H9 (cell line): ENCODE data around the gene FBXO27. TPM values are rescaled to one million over a fixed set of nuclear protein-coding genes. Genes with fewer than 3 reads are reported as not detected.

Experiments used
- DNase-seq: peaks from one replicate; pipeline ENCODE4 v3.0.0-alpha.2; 2017
- H2AFZ ChIP-seq: one replicate; pipeline ENCODE4 v1.6.1; 2013; ENCODE audit warnings: mild to moderate bottlenecking, low read length, control low read depth, moderate library complexity
- H2AK5ac ChIP-seq: 2 replicates; pipeline ENCODE4 v1.6.1; 2013; ENCODE audit warnings: low read length, control low read depth, mixed read lengths; ENCODE audit not compliant: insufficient read length
- H2BK120ac ChIP-seq: one replicate; pipeline ENCODE4 v1.6.1; 2013; ENCODE audit warnings: low read depth, mild to moderate bottlenecking, low read length, control low read depth, inconsistent platforms; ENCODE audit not compliant: poor library complexity, severe bottlenecking
- H2BK12ac ChIP-seq: 2 replicates; pipeline ENCODE4 v1.6.1; 2013; ENCODE audit warnings: low read length, control low read depth, mixed read lengths, low read depth; ENCODE audit not compliant: insufficient read length
- H2BK15ac ChIP-seq: 2 replicates; pipeline ENCODE4 v1.6.1; 2013; ENCODE audit warnings: low read depth, low read length, control low read depth
- H2BK20ac ChIP-seq: one replicate; pipeline ENCODE4 v1.6.1; 2013; ENCODE audit warnings: low read depth, mild to moderate bottlenecking, low read length, control low read depth, inconsistent platforms; ENCODE audit not compliant: poor library complexity, severe bottlenecking
- H2BK5ac ChIP-seq: 2 replicates; pipeline ENCODE4 v1.6.1; 2013; ENCODE audit warnings: low read length, control low read depth, mixed read lengths; ENCODE audit not compliant: insufficient read length
- H3K14ac ChIP-seq: 2 replicates; pipeline ENCODE4 v1.6.1; 2013; ENCODE audit warnings: low read length, control low read depth; ENCODE audit not compliant: insufficient read depth
- H3K18ac ChIP-seq: 2 replicates; pipeline ENCODE4 v1.6.1; 2013; ENCODE audit warnings: low read depth, mild to moderate bottlenecking, mixed read lengths, low read length, control low read depth; ENCODE audit not compliant: insufficient read length
- H3K23ac ChIP-seq: 2 replicates; pipeline ENCODE4 v1.6.1; 2013; ENCODE audit warnings: low read length, control low read depth, mixed read lengths, low read depth; ENCODE audit not compliant: insufficient read length
- H3K23me2 ChIP-seq: 2 replicates; pipeline ENCODE4 v1.6.1; 2013; ENCODE audit warnings: low read depth, mild to moderate bottlenecking, mixed read lengths, low read length, control low read depth; ENCODE audit not compliant: insufficient read length, poor library complexity, severe bottlenecking
- H3K27ac ChIP-seq: 2 replicates; pipeline ENCODE4 v1.5.1; 2013; ENCODE audit warnings: low read length, control low read depth, mixed read lengths, low read depth; ENCODE audit not compliant: insufficient read length
- H3K27me3 ChIP-seq: 2 replicates; pipeline ENCODE4 v1.6.1; 2013; ENCODE audit warnings: low read length, control low read depth, inconsistent platforms; ENCODE audit not compliant: insufficient read depth
- H3K4ac ChIP-seq: 2 replicates; pipeline ENCODE4 v1.6.1; 2013; ENCODE audit warnings: low read depth, mild to moderate bottlenecking, control low read depth, inconsistent platforms, low read length, moderate library complexity
- H3K4me1 ChIP-seq: 2 replicates; pipeline ENCODE4 v1.6.1; 2013; ENCODE audit warnings: low read length, control low read depth, inconsistent platforms; ENCODE audit not compliant: insufficient read depth
- H3K4me2 ChIP-seq: 2 replicates; pipeline ENCODE4 v1.6.1; 2013; ENCODE audit warnings: low read length, control low read depth, mixed read lengths; ENCODE audit not compliant: insufficient read length, insufficient read depth
- H3K56ac ChIP-seq: 2 replicates; pipeline ENCODE4 v1.6.1; 2013; ENCODE audit warnings: low read depth, mild to moderate bottlenecking, mixed read lengths, low read length, control low read depth; ENCODE audit not compliant: insufficient read length
- H3K79me1 ChIP-seq: 2 replicates; pipeline ENCODE4 v1.6.1; 2013; ENCODE audit warnings: low read depth, mild to moderate bottlenecking, moderate library complexity, low read length, control low read depth, inconsistent platforms; ENCODE audit not compliant: insufficient read depth, poor library complexity, severe bottlenecking
- H3K79me2 ChIP-seq: 2 replicates; pipeline ENCODE4 v1.6.1; 2013; ENCODE audit warnings: low read length, control low read depth, inconsistent platforms; ENCODE audit not compliant: insufficient read depth
- H3K9ac ChIP-seq: 2 replicates; pipeline ENCODE4 v1.6.1; 2013; ENCODE audit warnings: low read length, control low read depth, mixed read lengths; ENCODE audit not compliant: insufficient read length; ENCODE audit errors: extremely low read depth
- H3K9me3 ChIP-seq: one replicate; pipeline ENCODE4 v1.6.1; 2013; ENCODE audit warnings: low read depth, low read length, inconsistent platforms; ENCODE audit not compliant: control insufficient read depth
- H3T11ph ChIP-seq: one replicate; pipeline ENCODE4 v1.6.1; 2013; ENCODE audit warnings: mild to moderate bottlenecking, low read length, control low read depth, inconsistent platforms
- H4K20me1 ChIP-seq: one replicate; pipeline ENCODE4 v1.6.1; 2013; ENCODE audit not compliant: control insufficient read depth, insufficient read length, insufficient read depth
- H4K5ac ChIP-seq: 2 replicates; pipeline ENCODE4 v1.6.1; 2013; ENCODE audit warnings: low read depth, mild to moderate bottlenecking, mixed read lengths, low read length, control low read depth; ENCODE audit not compliant: insufficient read length
- H4K8ac ChIP-seq: replicated peaks from 2 replicates; pipeline ENCODE4 v1.6.1; 2013; ENCODE audit warnings: low read length, control low read depth, mixed read lengths, low read depth; ENCODE audit not compliant: insufficient read length
- H4K91ac ChIP-seq: 2 replicates; pipeline ENCODE4 v1.6.1; 2013; ENCODE audit warnings: low read depth, mild to moderate bottlenecking, moderate library complexity, mixed read lengths, low read length, control low read depth; ENCODE audit not compliant: insufficient read length
- H3K27ac Mint-ChIP-seq, 3 experiments: 2 replicates in 2 of 3; 3 replicates in 1 of 3; pipeline ENCODE4 v1.8.0; 2020 to 2021; ENCODE audit warnings: mixed read lengths in 3 of 3, mild to moderate bottlenecking in 1 of 3, moderate library complexity in 1 of 3
- H3K27me3 Mint-ChIP-seq: 2 replicates; pipeline ENCODE4 v1.8.0; 2021; ENCODE audit warnings: low read depth, mild to moderate bottlenecking, moderate library complexity, mixed read lengths
- H3K36me3 Mint-ChIP-seq, 3 experiments: 2 replicates in 2 of 3; 3 replicates in 1 of 3; pipeline ENCODE4 v1.8.0; 2020 to 2021; ENCODE audit warnings: low read depth in 3 of 3, mixed read lengths in 3 of 3; ENCODE audit not compliant: insufficient read depth in 1 of 3
- H3K4me1 Mint-ChIP-seq, 2 experiments: 2 replicates each; pipeline ENCODE4 v1.8.0; 2020; ENCODE audit warnings: mixed read lengths in 2 of 2
- H3K4me3 Mint-ChIP-seq, 2 experiments: 2 replicates in 1 of 2; 3 replicates in 1 of 2; pipeline ENCODE4 v1.8.0; 2020 to 2021; ENCODE audit warnings: mild to moderate bottlenecking in 2 of 2, mixed read lengths in 2 of 2, moderate library complexity in 1 of 2
- H3K9me3 Mint-ChIP-seq, 2 experiments: 2 replicates in 1 of 2; 3 replicates in 1 of 2; pipeline ENCODE4 v1.8.0; 2020; ENCODE audit warnings: mild to moderate bottlenecking in 2 of 2, mixed read lengths in 2 of 2, moderate library complexity in 1 of 2
- WGBS: extraction: QIAGEN DNeasy Blood & Tissue Kit; methylation state at CpG from one replicate; pipeline ENCODE4 v1.1.7; 2013; ENCODE audit warnings: missing lambda C conversion rate, low lambda C conversion rate, mixed read lengths; ENCODE audit not compliant: insufficient read length; ENCODE audit errors: extremely low coverage; 5-methylcytosine and 5-hydroxymethylcytosine counted together
- total RNA-seq: library from RNA; stranded (reverse); gene quantifications from 2 replicates; pipeline ENCODE4 v1.2.1, GENCODE V29; 2021
- TF ChIP-seq, protein P1 (sequence below): fragments of 200-600 bp; sonication (generic); conservative IDR thresholded peaks from 3 replicates; pipeline ENCODE4 v1.8.0; 2021; ENCODE audit warnings: antibody characterized with exemption, mild to moderate bottlenecking

The FBXO27 gene
- total RNA-seq, 1 experiment from 2014 or later, result 14.5 TPM

DNA sequence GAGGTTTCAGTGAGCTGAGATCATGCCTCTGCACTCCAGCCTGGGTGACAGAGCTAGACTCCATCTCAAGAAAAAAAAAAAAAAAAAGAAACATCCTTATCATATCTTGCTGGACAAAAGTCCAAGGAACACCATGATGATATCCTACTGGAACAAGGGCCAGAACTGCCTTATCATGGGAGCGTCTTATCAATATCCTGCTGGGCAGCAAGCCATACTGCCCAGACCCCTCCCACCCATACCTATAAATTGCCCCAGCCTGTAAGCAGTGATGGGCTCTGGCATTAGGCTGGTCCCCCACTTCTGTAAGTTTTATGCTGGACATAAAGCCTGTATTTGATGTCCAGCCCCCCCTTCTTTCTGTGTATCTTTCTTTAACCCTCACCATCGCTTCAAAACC is 14.7 kb upstream of the FBXO27 start:
- H3K9ac ChIP-seq, result no peak overlapping the region
- no peak overlapping the region for H2BK120ac ChIP-seq
- H3T11ph ChIP-seq, result no peak overlapping the region
- no peak overlapping the region for H3K4me3 Mint-ChIP-seq
- no peak overlapping the region for H2BK15ac ChIP-seq
- no peak overlapping the region for H2AFZ ChIP-seq
- H3K4me2 ChIP-seq, result no peak overlapping the region
- peaks cover 6 to 13% (median 7%) of the 10 kb centered on the region in 3 experiments for H3K36me3 Mint-ChIP-seq
- no peak overlapping the region for H3K27ac Mint-ChIP-seq
- H3K79me1 ChIP-seq, result no peaks in the 10 kb centered on the region
- H3K79me2 ChIP-seq, result no peaks in the 10 kb centered on the region
- no peak overlapping the region for H3K18ac ChIP-seq
- no peak overlapping the region for H3K23ac ChIP-seq
- no peak overlapping the region for H3K27ac ChIP-seq
- no peaks in the 10 kb centered on the region for H3K23me2 ChIP-seq
- no peaks in the 10 kb centered on the region for H3K27me3 ChIP-seq
- DNase-seq, result no peak
- TF ChIP-seq, protein P1, sequence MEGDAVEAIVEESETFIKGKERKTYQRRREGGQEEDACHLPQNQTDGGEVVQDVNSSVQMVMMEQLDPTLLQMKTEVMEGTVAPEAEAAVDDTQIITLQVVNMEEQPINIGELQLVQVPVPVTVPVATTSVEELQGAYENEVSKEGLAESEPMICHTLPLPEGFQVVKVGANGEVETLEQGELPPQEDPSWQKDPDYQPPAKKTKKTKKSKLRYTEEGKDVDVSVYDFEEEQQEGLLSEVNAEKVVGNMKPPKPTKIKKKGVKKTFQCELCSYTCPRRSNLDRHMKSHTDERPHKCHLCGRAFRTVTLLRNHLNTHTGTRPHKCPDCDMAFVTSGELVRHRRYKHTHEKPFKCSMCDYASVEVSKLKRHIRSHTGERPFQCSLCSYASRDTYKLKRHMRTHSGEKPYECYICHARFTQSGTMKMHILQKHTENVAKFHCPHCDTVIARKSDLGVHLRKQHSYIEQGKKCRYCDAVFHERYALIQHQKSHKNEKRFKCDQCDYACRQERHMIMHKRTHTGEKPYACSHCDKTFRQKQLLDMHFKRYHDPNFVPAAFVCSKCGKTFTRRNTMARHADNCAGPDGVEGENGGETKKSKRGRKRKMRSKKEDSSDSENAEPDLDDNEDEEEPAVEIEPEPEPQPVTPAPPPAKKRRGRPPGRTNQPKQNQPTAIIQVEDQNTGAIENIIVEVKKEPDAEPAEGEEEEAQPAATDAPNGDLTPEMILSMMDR, result no peak
- H2BK5ac ChIP-seq, result no peak overlapping the region
- H3K27me3 Mint-ChIP-seq, result peaks cover 24% of the 10 kb centered on the region
- H3K4me1 ChIP-seq, result no peaks in the 10 kb centered on the region
- H4K20me1 ChIP-seq, result no peaks in the 10 kb centered on the region
- H3K4me1 Mint-ChIP-seq, result peaks cover 4% of the 10 kb centered on the region in 2 experiments; a peak in 2 of 4 replicates
- WGBS, result no CpG with 5 or more reads among the region's 2 CpGs
- no peak overlapping the region for H4K8ac ChIP-seq
- no peak overlapping the region for H3K56ac ChIP-seq
- no peak overlapping the region for H2BK20ac ChIP-seq
- no peak overlapping the region for H4K91ac ChIP-seq
- no peaks in the 10 kb centered on the region for H3K9me3 ChIP-seq
- H3K4ac ChIP-seq, result no peak overlapping the region
- H2BK12ac ChIP-seq, result no peak overlapping the region
- H4K5ac ChIP-seq, result no peak overlapping the region
- H3K9me3 Mint-ChIP-seq, result peaks cover 18 to 21% of the 10 kb centered on the region in 2 experiments
- no peak overlapping the region for H2AK5ac ChIP-seq
- no peak overlapping the region for H3K14ac ChIP-seq
